GM12874 (cell line): Measurements from ENCODE around the gene GSX2.

Experiments used
- CTCF ChIP-seq: IDR thresholded peaks from 2 replicates; pipeline ENCODE4 v1.5.1; 2011; ENCODE audit warnings: low read depth, mild to moderate bottlenecking, control low read depth, low read length, moderate library complexity; ENCODE audit not compliant: insufficient read depth

The GSX2 gene

GRCh38 chr4:54061067-54061466 is 38.9 kb upstream of the GSX2 start:
- no peak for TF ChIP-seq CTCF

GRCh38 chr4:54061873-54062272 is 38.1 kb upstream of the GSX2 start:
- no peak for TF ChIP-seq CTCF

- TF ChIP-seq CTCF = no peak
Measured at GRCh38 chr4:54062392-54062791, 37.6 kb upstream of the GSX2 start.

- no peak for TF ChIP-seq CTCF
Measured at GRCh38 chr4:54063229-54063628, 36.7 kb upstream of the GSX2 start.

- TF ChIP-seq CTCF = no peak
Measured at GRCh38 chr4:54063737-54064316, 36.1 kb upstream of the GSX2 start.

GRCh38 chr4:54064317-54065111 is 35.4 kb upstream of the GSX2 start, which contains the start of gene CHIC2:
CHIC2 (minus strand) TSS chr4:54064605; CDS start chr4:54064300, 305 bp downstream.
- TF ChIP-seq CTCF = no peak

GRCh38 chr4:54065282-54066087 is 34.5 kb upstream of the GSX2 start:
- no peak for TF ChIP-seq CTCF
